GM08714 (cell line): Measurements from ENCODE around the gene SIGLEC1.

Experiments used
- H3K4me3 ChIP-seq: fragments of 200-500 bp; sonication (Bioruptor generic); 2 replicates; pipeline ENCODE4 v1.5.1; 2014; ENCODE audit warnings: mild to moderate bottlenecking, low read length, inconsistent platforms
- ZNF274 ChIP-seq: IDR thresholded peaks from 2 replicates; pipeline ENCODE4 v1.6.1; 2012; ENCODE audit warnings: mild to moderate bottlenecking, low read depth, low read length

SIGLEC1 gene

DNA sequence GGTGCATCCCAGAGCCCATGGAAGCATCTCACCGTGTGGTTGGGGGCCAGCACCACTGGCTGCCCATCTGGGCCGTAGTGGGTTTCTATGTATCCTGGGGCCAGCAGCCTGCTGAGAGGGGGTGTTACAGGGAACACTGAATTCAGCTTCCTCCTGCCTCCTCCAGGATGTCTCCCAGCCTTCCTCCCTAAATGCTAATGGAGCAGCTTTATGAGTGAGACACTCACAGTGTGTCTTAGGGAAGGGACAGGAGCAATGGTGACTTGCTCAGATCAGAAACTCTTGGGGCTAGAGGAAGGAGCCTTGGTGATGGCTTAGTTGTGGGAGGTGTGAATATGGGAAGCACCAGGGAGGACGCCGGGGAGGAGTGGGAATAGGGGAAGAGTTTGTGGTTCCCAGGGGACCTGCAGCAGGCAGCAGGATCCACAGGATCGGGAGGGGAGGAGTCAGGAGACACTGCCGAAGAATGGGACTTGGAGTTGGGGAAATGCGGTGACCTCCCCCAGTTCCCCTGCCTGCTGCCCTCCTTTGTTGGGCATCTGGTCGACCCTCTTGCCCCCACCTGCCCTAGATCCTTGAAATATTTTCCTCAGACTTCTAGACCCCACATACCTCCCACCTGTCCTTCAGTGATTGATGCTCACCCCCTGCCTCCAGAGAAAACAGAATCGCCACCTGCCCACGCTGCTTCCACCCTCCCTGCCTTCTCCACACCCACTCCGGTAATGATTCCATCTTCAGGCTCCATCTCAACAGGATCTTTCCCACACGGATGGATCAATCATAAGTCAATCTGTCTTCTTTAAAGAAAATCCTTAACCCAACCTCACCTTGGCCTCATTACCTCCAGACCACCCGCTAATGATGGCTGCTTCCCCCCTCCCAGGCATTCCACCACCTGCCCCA lies 37.2 kb downstream of the SIGLEC1 start:
- H3K4me3 ChIP-seq, result no peak overlapping the region
- no peak for TF ChIP-seq ZNF274

DNA sequence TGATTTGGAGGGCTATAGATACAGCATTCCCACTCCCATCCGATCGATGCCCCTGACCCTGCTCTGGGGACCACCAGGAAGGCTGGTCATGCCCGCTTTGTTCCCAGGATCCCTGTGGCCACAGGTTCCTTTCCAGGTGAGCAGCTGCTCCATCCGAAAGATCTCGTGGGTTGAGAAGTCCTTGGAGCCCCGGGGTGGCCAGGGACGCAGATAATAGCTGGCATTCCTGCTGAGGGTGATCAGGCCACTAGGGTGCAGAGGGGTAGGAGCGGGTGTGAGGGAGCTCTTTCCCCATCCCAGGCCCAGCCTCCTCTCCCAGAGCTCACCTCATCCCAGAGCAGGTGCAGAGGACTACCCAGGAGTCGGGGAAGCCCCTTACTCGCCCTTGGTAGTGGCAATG lies 38.0 kb downstream of the SIGLEC1 start:
- no peak overlapping the region for H3K4me3 ChIP-seq
- TF ChIP-seq ZNF274, result no peak

DNA sequence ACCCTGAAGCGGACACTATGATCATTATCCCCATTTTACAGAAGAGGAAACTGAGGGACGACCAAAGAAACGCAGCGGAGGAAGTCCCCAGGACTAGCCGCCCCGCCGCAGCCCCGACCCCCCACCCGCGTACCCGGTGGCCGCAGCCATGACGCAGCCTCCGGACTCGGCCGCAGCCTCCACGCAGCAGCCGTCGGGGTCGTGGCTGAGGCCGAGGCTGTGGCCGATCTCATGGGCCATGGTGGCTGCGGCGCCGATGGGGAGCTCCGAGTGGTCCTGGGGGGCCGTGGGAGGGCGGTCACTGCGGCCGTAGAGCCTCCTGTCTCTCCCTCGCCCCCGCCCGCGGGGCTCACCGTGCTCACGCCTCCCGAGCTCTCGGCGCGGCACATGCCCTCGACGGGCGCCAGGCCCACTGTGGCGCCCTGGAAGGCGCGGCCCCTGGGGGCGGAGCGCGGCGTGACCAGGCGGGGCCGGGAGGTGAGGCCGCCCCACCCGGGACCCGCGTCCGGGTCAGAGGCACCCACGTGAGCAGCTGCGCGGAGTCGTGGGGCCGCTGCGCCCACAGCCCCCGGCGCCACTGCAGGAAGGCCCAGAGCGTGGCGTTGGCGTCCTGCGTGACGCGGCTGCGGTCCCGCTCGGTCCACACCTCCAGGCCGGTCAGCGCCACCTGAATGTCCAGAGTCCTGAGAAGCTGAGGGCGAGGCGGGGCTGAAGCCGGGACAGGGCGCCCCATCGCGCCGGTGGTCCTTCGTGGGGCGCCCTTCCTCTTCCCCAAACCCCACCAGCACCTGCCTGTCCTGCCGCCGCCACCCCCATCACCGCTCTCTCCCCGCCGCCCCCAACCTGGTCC lies 39.0 kb downstream of the SIGLEC1 start:
- no peak overlapping the region for H3K4me3 ChIP-seq
- TF ChIP-seq ZNF274, result no peak

DNA sequence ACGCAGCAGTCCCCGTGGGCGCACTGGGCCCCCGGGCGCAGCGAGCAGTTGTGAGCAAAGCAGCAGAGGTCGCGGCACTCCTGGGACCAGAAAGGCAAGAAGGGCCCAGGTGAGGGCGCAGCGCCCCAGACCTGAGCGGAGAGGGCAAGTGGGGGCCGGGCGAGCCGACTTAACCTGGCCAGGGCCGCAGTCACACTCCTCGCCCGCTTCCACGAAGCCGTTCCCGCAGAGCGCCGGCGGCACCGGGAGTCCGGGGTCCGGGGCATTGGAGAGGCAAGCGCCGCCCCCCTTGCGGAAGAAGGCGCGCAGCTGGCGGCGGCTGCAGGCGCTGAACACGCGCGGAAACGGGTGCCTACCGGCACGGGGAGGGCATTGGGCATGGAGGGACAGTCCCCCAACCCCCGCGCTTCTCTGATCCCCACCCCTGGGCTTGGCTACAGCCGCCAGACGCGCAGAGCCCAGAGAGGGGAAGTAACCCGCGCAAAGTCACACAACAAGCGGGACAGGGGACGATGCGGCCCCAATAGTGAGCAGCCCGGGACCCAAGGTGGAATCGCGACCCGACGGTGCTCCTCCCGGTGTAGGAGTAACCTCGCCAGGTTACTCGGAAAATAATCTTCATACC lies 39.7 kb downstream of the SIGLEC1 start:
- H3K4me3 ChIP-seq, result no peak overlapping the region
- no peak for TF ChIP-seq ZNF274

DNA sequence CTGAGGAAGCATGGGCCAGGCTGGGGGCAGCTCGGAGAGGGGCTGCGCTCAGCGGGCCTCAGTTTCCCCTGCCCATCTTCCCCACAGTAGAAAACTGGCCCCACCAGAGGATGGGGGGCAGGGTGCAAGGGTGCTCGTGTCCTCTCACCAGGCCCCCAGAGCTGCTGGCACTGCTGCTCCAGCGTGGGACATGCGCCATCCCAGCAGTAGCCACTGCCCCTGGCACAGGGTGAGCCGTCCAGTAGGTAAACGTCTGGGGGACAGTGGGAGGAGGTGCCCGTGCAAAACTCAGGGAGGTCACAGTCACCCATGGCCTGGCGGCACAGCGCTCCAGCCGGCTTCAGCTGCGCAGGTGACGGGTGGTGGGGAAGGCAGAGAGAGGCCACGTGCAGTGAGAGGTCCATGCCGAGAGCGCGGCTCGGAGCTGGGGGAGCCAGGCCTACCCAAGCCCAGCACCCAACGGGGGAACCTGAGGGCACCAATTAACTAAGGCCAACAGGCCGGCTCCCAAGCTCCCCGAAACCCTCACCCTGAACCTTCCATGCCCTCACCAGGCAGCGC lies 40.3 kb downstream of the SIGLEC1 start:
- TF ChIP-seq ZNF274, result no peak
- no peak overlapping the region for H3K4me3 ChIP-seq

DNA sequence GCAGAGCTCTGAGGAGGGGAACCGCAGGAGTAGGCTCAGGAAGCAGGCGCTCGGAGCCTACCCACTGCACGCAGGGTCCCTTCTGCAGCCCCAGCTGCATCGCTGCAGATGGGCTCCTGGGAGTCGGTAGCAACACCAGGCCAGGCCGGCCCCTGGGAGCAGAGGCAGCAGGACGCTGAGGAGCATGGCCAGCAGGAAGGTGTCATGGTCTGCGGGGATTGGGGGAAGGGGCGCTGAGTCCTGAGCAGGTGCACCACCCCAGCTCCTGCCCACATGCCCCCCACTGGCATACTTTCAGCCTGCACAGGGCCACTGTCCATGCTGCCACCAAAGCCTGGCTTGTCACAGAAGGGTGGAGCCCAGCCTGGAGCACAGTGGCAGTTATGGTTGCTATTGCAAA lies 41.5 kb downstream of the SIGLEC1 start:
- H3K4me3 ChIP-seq, result no peak overlapping the region
- TF ChIP-seq ZNF274, result no peak

DNA sequence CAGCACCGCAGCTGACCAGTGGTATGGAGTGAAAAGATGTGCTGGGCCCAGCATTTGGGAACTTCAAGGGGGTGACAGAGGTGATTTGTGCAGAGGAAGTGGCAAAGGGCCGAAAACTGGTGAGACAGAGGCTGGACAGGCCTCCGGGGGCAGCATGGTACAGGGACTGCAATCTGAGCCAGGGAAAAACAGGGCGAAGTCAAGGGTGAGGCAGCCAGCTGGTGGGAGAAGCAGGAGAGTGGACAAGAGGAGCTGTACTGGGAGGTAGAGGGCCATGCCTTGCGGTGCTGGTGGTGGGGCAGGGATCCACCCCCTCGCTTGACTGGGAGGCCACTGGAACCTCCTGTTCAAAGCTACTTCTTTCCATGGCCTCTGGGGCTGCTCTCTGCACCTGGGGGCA lies 41.9 kb downstream of the SIGLEC1 start:
- TF ChIP-seq ZNF274, result no peak
- H3K4me3 ChIP-seq, result no peak overlapping the region

DNA sequence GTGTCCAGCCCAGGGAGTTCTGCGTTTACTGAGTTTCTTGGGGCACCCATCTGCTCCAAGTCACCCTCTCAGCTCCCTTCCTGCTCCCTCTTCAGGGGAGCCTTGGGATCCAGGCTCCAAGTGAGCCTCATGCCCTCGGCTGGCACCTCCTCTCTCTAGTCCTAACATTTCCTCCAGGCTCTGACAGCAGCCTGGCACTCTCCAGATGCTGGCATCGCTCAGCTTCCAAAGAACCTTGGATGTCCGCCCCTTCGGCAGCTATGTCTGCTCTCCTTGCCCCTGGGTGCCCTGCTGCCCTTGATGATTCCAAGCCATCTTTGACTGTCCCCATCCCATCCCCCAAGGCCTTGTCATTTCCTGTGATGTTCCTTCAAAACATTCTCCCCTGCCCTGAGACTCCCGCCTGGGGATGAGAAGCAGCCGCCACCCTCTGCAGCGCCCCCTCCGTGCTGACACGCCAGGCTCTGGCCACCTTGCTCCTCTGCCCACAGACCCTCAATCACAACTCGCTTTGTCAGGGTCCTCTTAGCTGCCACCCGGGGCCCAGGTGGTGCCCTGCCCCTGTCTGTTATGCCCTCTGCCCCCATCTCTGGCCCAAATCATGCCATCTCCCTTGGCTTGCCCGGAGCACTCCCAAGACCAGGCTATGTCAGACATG lies 42.6 kb downstream of the SIGLEC1 start:
- TF ChIP-seq ZNF274, result no peak
- H3K4me3 ChIP-seq, result no peak overlapping the region

DNA sequence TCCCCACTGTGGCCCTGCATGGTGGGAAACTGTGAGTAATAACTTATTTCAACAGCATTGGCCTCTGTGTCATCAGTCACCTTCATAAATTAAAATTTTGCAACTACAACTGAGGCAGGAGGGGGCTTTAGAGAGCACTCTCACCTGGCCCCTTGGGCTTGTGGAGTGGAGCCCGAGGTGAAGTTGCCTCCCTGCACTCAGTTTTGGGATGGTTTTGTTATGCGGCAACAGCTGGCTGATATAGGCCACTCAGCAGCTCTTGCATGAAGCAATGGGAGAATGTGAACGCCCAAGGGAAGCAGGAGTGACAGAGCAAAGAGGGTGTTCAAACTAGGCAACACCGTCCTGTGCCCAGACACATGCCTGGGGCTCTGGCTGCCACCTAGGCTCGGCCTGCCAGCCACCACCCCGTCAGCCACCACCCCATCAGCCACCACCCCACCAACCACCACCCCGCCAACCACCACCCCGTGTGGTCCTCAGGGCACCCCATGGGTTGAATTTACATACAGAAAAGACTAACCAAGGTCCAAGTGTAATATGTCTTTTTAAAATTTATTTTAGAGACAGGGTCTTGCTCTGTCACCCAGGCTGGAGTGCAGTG lies 44.9 kb downstream of the SIGLEC1 start:
- no peak overlapping the region for H3K4me3 ChIP-seq

DNA sequence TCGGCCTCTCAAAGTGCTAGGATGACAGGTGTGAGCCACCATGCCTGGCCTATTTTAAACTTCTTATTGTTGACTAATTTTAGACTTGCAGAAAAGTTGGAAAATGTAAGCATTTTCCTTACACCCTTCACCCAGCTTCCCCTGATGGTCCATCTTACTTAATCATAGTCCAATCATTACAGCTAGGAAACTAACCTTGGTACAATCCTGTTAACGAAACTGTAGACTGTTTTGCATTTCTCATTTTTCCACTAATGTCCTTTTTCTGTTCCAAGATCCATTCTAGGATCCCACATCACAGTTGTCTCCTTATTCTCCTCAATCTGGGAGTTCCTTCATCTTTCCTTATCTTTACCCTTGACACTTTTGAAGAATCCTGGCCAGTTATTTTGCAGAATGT lies 48.5 kb downstream of the SIGLEC1 start:
- H3K4me3 ChIP-seq, result no peak overlapping the region
- TF ChIP-seq ZNF274, result no peak

More for the DNA sequence above, 44.9 kb downstream of the SIGLEC1 start:
- no peak for TF ChIP-seq ZNF274

DNA sequence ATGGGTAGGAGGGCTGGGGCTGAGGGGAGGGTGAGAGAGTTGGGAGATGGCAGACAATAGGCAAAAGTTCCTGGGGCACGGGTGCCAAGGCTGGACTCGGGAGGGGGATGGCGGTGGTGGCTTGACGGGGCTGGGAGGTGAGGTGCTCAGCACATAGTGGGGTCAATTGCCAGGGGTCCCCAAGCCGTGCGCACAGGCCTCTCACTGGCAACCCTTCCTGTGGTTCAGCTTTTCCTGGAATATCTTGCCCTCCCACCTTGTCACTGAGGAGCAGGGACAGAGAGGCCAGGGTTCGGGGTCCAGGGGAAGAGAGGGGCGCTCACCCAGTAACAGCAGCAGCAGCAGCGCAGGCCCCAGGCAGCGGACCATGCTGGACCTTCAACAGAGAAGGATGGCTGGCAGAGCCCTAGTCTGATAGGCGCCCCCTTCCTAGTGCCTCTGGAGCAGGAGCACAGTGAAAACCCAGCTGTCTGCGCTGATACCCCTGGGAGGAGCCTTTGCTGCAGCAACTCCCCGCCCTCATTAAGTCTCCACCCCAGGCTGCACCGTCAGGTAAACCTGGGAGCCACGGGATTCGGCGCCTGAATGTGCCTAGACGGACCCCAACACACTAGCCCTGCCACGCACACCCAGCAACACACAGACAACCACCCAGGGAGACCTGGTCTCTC lies 49.2 kb downstream of the SIGLEC1 start, which contains the start of gene GFRA4:
TSS of gene GFRA4 (minus strand) at position 369 of the 671 bp plus-strand sequence. CDS start at position 369, 0 bp downstream.
- H3K4me3 ChIP-seq, result no peak within 1 kb of the TSS
- TF ChIP-seq ZNF274, result no peak
